ENCODE data around the gene NID1.

GRCh38 chr1:236009191-236009590 is 55.7 kb downstream of the NID1 start:
- TF ChIP-seq KDM1A (IDR thresholded peaks at IDR 0.05) (no peak), ZBTB7A (IDR thresholded peaks at IDR 0.05; ENCODE audit: borderline replicate concordance, control insufficient read depth, low read depth, low read length) (no peak), TBL1XR1 (IDR thresholded peaks at IDR 0.05; ENCODE audit: low read length in 2 of 2) (no peak), EGR1 (conservative IDR thresholded peaks at IDR 0.05) (no peak), TEAD4 (IDR thresholded peaks at IDR 0.05; ENCODE audit: low read length) (no peak), TEAD4 (CRISPR knock-in tag; IDR thresholded peaks at IDR 0.05; ENCODE audit: borderline replicate concordance) (no peak), ZBTB34 (CRISPR knock-in tag; IDR thresholded peaks at IDR 0.05) (no peak), ETS1 (conservative IDR thresholded peaks at IDR 0.05; ENCODE audit: control insufficient read depth, low read depth, low read length) (no peak)
- TF ChIP-seq, protein P1, sequence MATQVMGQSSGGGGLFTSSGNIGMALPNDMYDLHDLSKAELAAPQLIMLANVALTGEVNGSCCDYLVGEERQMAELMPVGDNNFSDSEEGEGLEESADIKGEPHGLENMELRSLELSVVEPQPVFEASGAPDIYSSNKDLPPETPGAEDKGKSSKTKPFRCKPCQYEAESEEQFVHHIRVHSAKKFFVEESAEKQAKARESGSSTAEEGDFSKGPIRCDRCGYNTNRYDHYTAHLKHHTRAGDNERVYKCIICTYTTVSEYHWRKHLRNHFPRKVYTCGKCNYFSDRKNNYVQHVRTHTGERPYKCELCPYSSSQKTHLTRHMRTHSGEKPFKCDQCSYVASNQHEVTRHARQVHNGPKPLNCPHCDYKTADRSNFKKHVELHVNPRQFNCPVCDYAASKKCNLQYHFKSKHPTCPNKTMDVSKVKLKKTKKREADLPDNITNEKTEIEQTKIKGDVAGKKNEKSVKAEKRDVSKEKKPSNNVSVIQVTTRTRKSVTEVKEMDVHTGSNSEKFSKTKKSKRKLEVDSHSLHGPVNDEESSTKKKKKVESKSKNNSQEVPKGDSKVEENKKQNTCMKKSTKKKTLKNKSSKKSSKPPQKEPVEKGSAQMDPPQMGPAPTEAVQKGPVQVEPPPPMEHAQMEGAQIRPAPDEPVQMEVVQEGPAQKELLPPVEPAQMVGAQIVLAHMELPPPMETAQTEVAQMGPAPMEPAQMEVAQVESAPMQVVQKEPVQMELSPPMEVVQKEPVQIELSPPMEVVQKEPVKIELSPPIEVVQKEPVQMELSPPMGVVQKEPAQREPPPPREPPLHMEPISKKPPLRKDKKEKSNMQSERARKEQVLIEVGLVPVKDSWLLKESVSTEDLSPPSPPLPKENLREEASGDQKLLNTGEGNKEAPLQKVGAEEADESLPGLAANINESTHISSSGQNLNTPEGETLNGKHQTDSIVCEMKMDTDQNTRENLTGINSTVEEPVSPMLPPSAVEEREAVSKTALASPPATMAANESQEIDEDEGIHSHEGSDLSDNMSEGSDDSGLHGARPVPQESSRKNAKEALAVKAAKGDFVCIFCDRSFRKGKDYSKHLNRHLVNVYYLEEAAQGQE (IDR thresholded peaks at IDR 0.05; ENCODE audit: borderline replicate concordance), result no peak
- TF ChIP-seq, protein P1 (CRISPR knock-in tag; IDR thresholded peaks at IDR 0.05; ENCODE audit: low read depth), result no peak
- TF ChIP-seq, protein P2, sequence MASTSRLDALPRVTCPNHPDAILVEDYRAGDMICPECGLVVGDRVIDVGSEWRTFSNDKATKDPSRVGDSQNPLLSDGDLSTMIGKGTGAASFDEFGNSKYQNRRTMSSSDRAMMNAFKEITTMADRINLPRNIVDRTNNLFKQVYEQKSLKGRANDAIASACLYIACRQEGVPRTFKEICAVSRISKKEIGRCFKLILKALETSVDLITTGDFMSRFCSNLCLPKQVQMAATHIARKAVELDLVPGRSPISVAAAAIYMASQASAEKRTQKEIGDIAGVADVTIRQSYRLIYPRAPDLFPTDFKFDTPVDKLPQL (IDR thresholded peaks at IDR 0.05; ENCODE audit: extremely low read depth, insufficient read length), result no peak

All from K562 (cell line).